ENCODE measurements around the gene ANKRD63.

ANKRD63 gene

GRCh38 chr15:40233727-40234577, 48.9 kb downstream of the ANKRD63 start:
- H3K4me3 ChIP-seq (replicated peaks; ENCODE audit: low read depth, low read length): no peak overlapping the region
- TF ChIP-seq CTCF (IDR thresholded peaks at IDR 0.05; ENCODE audit: low read length, missing control alignments): no peak
- DNase-seq (ENCODE audit: low read depth): no peak

- peak; percentile 28 for DNase-seq (ENCODE audit: low read depth)
- TF ChIP-seq CTCF (IDR thresholded peaks at IDR 0.05; ENCODE audit: low read length, missing control alignments): no peak
- H3K4me3 ChIP-seq (replicated peaks; ENCODE audit: low read depth, low read length): no peak overlapping the region
Measured at GRCh38 chr15:40232625-40233070, 50.2 kb downstream of the ANKRD63 start.

Data from fibroblast of pulmonary artery (primary cell).